Measurements from ENCODE around the gene EEF2K. TPM values are rescaled to one million over a fixed set of nuclear protein-coding genes. Genes with fewer than 3 reads are reported as not detected.

The EEF2K gene
- total and polyA plus RNA-seq, 4 donors = 5.6 to 40.8 (median 17.4) TPM

- ATAC-seq (ENCODE audit: insufficient read depth, low FRiP score) (no peak), DNase-seq (no peak)
- Histone ChIP-seq H3K27me3 (ENCODE audit: control insufficient read depth in 3 of 3, insufficient read depth in 3 of 3, low read length in 2 of 3) (no peaks in the 10 kb centered on the region), H3K9ac (ENCODE audit: insufficient read depth in 1 of 2, low read length in 2 of 2) (no peak overlapping the region), H3K36me3 (ENCODE audit: control insufficient read depth in 4 of 4, insufficient read depth in 4 of 4, low read length in 4 of 4) (peaks cover 9 to 65% (median 12%) of the 10 kb centered on the region in 4 donors), H3K4me3 (no peak overlapping the region), H3K4me1 (ENCODE audit: control insufficient read depth in 5 of 5, insufficient read depth in 5 of 5, low read length in 5 of 5) (no peaks in the 10 kb centered on the region), H3K9me3 (ENCODE audit: control insufficient read depth in 4 of 4, insufficient read depth in 3 of 4, low read length in 3 of 4) (no peaks in the 10 kb centered on the region), H3K27ac (ENCODE audit: low read depth in 1 of 2, low read length in 1 of 2) (no peak overlapping the region)
- no peak for TF ChIP-seq CTCF (IDR thresholded peaks at IDR 0.05; ENCODE audit: control extremely low read depth, extremely low read depth)
- WGBS, 2 donors = 96 to 97% methylated on average over 10 of the region's 10 CpGs
Observed at GRCh38 chr16:22313876-22314470, 107.9 kb downstream of the EEF2K start.

DNA sequence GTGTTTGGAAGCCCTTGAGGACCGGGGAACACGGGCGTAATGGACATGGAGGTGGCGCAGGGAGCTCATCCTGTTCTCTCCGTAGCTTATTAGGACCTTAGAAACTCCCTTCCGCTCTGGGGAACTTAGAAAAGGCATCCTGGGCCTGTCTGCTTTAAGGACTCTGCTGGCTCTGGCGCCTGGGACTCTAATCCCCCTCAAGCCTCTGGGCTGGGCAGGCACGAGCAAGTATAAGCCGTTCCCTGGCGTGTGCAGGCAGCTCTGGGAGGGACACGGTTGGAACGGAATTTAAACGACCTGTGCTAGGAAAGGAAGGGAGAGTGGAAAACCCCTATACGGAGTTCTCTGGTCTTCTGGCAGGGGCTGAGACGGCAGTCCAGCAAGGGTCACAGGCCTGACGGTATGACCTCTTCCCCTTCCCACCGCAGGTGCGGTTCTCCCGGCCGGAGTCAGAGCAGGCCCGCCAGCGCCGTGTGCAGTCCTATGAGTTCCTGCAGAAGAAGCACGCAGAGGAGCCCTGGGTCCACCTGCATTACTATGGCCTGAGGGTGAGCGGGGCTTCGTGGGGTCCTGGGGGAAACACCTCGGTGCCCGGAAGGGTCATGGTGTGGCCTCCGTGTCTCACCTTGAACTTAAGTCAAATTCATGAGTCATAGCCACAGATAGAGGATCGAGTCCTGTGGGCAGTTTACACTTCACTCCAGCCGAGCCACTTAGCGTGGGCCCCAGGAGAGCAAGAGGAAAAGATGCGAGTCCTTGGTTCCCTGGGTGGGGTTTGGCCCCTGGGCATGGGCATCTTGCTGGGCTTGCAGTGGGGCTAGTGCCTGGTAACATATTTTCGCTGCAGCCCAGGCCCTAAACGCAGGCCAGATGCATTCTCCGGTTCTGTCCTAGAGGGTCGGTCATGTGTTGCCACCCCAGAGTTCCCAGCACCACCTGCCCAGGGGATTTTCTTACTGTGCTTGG, 108.9 kb downstream of the EEF2K start:
- no peak overlapping the region for H3K9ac ChIP-seq (ENCODE audit: insufficient read depth in 1 of 2, low read length in 2 of 2)
- DNase-seq (no peak), ATAC-seq (ENCODE audit: insufficient read depth, low FRiP score) (no peak)
- no peaks in the 10 kb centered on the region for H3K4me1 ChIP-seq (ENCODE audit: control insufficient read depth in 5 of 5, insufficient read depth in 5 of 5, low read length in 5 of 5)
- H3K27me3 ChIP-seq (ENCODE audit: control insufficient read depth in 3 of 3, insufficient read depth in 3 of 3, low read length in 2 of 3) = no peaks in the 10 kb centered on the region
- no peak overlapping the region for H3K27ac ChIP-seq (ENCODE audit: low read depth in 1 of 2, low read length in 1 of 2)
- WGBS, 2 donors = 90 to 94% methylated on average over 37 of the region's 37 CpGs
- H3K36me3 ChIP-seq (ENCODE audit: control insufficient read depth in 4 of 4, insufficient read depth in 4 of 4, low read length in 4 of 4) = peaks cover 8 to 56% (median 14%) of the 10 kb centered on the region in 4 donors
- H3K9me3 ChIP-seq (ENCODE audit: control insufficient read depth in 4 of 4, insufficient read depth in 3 of 4, low read length in 3 of 4) = no peaks in the 10 kb centered on the region
- no peak overlapping the region for H3K4me3 ChIP-seq
- TF ChIP-seq CTCF (IDR thresholded peaks at IDR 0.05; ENCODE audit: control extremely low read depth, extremely low read depth) = no peak

DNA sequence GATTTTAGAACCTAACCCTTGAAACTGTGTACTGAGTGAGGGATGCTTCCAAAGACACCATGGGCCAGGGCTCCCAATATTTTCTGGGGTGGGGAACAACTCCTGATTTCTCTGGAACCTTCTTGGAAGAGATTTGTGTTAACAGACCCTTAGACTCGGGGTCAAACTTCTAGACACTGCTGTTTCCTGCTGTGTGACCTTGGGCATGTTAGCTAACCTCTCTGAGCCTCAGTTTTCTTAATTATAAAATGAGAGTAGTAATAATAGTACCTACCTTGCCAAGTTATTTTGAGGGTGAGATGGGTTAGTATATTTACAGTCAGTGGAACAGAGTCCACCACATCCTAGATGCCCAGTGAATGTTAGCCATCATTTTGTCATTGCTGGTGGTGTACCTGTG, 109.9 kb downstream of the EEF2K start:
- H3K27ac ChIP-seq (ENCODE audit: low read depth in 1 of 2, low read length in 1 of 2) = no peak overlapping the region
- TF ChIP-seq CTCF (IDR thresholded peaks at IDR 0.05; ENCODE audit: control extremely low read depth, extremely low read depth) = no peak
- no peak overlapping the region for H3K4me3 ChIP-seq
- H3K9me3 ChIP-seq (ENCODE audit: control insufficient read depth in 4 of 4, insufficient read depth in 3 of 4, low read length in 3 of 4) = no peaks in the 10 kb centered on the region
- ATAC-seq (ENCODE audit: insufficient read depth, low FRiP score) (no peak), DNase-seq (no peak)
- H3K4me1 ChIP-seq (ENCODE audit: control insufficient read depth in 5 of 5, insufficient read depth in 5 of 5, low read length in 5 of 5) = no peaks in the 10 kb centered on the region
- 95 to 96% methylated on average over 1 of the region's 1 CpG for WGBS, 2 donors
- peaks cover 8 to 54% (median 16%) of the 10 kb centered on the region in 4 donors for H3K36me3 ChIP-seq (ENCODE audit: control insufficient read depth in 4 of 4, insufficient read depth in 4 of 4, low read length in 4 of 4)
- H3K9ac ChIP-seq (ENCODE audit: insufficient read depth in 1 of 2, low read length in 2 of 2) = no peak overlapping the region
- no peaks in the 10 kb centered on the region for H3K27me3 ChIP-seq (ENCODE audit: control insufficient read depth in 3 of 3, insufficient read depth in 3 of 3, low read length in 2 of 3)
